A673 (cell line): ENCODE data around the gene MN1.

Experiments used
- EZH2 ChIP-seq: fragments of 200-600 bp; sonication (generic); IDR thresholded peaks from 2 replicates; pipeline ENCODE4 v1.6.1; 2017; ENCODE audit warnings: borderline replicate concordance, low read depth, mild to moderate bottlenecking, mixed read lengths, antibody characterized with exemption, low read length; ENCODE audit not compliant: poor library complexity, severe bottlenecking
- TF ChIP-seq, protein P1 (sequence below): fragments of 300-800, 200-600 bp; sonication (generic); conservative IDR thresholded peaks from 2 replicates; pipeline ENCODE4 v1.5.1; 2017; ENCODE audit warnings: low read depth, mild to moderate bottlenecking, antibody characterized with exemption, low read length, moderate library complexity, mixed read lengths

DNA sequence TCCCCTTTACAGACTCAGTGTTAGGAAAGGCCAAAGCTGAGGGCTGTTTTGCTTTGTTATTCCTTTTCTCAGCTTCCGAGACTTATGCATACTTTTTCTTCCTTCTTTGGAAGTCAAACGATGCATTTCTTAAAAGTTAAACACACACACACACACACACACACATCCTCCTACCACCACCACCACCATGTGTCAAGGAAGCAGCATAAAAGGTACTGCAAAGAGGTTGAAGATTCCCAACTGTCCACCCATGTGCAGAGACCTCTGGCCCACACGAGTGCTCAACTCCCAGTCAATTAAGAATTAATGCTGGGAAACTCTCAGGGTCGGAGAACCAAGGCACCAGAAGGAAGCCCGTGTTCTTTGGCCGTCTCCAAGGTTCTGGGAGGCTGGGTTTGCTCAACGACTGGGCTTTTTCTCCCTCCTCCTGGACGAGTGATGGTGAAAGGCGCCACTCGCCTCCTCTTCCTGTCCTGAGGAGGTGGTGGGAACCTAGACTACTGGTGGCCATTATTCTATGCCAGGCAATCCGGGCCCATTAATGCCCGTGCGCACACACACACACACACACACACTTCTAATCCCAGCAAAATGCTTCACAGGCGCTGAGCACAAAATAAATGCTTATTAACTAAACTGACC is 15.1 kb downstream of the MN1 start:
- TF ChIP-seq, protein P1, sequence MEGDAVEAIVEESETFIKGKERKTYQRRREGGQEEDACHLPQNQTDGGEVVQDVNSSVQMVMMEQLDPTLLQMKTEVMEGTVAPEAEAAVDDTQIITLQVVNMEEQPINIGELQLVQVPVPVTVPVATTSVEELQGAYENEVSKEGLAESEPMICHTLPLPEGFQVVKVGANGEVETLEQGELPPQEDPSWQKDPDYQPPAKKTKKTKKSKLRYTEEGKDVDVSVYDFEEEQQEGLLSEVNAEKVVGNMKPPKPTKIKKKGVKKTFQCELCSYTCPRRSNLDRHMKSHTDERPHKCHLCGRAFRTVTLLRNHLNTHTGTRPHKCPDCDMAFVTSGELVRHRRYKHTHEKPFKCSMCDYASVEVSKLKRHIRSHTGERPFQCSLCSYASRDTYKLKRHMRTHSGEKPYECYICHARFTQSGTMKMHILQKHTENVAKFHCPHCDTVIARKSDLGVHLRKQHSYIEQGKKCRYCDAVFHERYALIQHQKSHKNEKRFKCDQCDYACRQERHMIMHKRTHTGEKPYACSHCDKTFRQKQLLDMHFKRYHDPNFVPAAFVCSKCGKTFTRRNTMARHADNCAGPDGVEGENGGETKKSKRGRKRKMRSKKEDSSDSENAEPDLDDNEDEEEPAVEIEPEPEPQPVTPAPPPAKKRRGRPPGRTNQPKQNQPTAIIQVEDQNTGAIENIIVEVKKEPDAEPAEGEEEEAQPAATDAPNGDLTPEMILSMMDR: no peak
- no peak for TF ChIP-seq EZH2
